GM12892 (cell line): Measurements from ENCODE around the gene TMEM179.

Experiments
- POLR2A ChIP-seq: IDR thresholded peaks from 2 replicates; pipeline ENCODE4 v1.6.1; 2011; ENCODE audit warnings: low read depth, low read length, control low read depth
- POLR2AphosphoS5 ChIP-seq: IDR thresholded peaks from 2 replicates; pipeline ENCODE4 v1.6.1; 2011; ENCODE audit warnings: low read depth, low read length, control low read depth

DNA sequence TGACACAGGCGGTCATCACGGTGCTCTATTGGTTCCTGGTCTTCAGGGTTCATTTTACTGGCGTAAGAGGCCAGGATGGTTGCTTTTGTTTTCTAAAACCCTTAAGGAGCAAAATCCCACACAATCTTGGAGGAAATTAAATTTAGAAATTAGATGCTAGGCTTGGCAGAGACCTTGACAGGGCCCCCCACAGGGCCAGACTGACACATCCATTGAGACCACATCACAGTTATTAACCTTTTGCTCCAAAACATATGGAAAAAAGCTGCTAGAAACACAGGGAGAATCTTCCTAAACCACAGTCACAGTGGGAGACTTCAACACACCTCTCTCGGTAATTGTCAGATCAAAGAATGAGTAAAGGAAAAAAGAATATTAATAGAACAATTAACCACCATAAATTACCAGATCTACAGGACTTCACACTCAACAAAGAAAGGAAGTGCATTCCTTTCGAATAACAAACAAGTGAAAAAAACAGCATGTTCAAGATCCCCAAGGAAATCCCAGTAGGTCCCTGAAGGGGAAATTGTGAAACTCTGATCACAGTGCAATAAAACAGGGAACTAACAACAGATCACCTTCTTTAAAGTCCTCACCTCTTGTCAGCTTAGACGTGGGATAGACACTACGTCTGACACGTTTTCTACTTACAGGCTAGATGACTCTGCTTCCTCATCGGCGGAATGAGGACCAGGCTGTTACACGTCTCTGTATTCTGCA lies 40.2 kb upstream of the TMEM179 start:
- no peak for TF ChIP-seq POLR2A
- no peak for TF ChIP-seq POLR2AphosphoS5
